ENCODE results near the gene PTPN14. TPM values are rescaled to one million over a fixed set of nuclear protein-coding genes. Genes with fewer than 3 reads are reported as not detected.
"Not testable (repeated sequence)": the region's sequence is repeated elsewhere in the genome, so short reads cannot be mapped to it uniquely, and the experiment has no call there.

The PTPN14 gene
- total RNA-seq, 1 donor from 2014 or later = 88.5 TPM

DNA sequence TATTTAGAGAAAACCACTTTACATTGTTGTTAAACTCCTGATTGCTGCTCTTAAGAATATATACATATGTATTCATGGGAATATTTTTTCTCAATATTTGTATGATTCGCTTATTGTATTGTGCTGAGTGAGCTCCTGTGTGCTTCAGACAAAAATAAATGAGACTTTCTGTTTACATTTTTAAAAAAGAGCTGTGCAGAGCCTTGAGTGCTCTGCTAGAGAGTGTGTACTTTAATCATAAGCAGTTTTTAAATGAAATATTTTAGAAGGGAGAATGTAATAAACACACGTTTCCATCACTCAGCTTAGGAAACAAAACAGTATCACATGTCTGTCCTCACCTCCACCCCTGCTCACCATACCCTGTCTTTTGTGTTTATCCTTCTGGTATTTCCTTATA, 9.7 kb downstream of the PTPN14 start:
- no peak for DNase-seq (ENCODE audit: low spot score)

DNA sequence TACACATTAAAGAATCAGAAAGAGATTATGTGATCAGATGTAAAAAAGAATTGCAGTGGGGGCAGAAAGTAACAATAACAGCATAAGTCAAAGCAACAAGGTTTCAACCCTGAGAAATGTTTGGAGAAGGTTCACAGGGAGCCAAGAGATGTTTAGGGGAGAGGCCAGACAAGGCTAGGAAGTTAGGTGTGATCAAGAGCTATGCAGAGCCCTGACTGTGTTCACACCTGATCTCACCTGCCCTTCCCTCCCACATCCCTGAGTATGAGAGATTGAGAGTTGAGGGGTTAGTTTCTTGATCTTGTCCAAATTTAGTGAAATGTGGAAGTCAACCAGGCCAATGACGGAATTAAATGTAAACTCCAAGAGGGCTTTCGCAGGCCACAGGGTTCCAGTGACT, 10.2 kb downstream of the PTPN14 start:
- no peak for DNase-seq (ENCODE audit: low spot score)

DNA sequence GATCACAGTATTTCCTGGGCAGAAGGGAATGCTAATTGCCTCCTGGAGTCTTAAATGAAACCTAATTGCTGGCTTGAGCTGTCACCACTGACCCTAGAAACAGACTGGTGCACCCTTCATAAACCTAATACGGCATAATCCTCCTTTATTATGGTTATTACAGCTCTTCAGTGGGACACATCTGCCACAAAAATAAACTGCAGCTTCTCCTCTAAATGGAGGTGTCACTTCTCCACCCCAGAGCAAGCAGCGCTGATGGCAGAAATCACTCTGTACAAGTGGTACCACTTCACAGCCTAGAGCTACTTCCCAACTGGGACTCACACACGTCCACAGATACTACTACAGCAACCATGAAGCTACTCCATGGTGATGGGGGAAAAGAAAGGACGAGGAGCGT, 11.1 kb downstream of the PTPN14 start:
- no peak for DNase-seq (ENCODE audit: low spot score)

DNA sequence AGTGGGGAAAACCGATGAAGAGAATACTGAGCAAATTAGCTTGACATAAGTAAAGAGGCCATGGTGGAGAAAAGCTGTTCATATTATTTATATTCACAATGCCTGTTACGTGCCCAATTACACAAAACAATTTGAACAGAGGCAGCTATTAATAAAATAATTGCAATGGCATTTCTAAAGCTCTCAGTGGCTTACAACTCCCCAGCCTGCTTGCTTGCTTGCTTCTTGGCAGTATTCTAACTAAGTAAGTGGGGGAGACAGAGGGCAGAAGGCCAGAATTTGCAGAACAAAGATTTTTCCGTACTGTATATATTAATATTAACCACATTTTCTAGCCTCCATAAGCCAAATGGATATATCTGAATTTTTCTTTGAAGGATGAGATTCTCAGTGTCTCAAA, 12.9 kb downstream of the PTPN14 start:
- DNase-seq (ENCODE audit: low spot score) = no peak

DNA sequence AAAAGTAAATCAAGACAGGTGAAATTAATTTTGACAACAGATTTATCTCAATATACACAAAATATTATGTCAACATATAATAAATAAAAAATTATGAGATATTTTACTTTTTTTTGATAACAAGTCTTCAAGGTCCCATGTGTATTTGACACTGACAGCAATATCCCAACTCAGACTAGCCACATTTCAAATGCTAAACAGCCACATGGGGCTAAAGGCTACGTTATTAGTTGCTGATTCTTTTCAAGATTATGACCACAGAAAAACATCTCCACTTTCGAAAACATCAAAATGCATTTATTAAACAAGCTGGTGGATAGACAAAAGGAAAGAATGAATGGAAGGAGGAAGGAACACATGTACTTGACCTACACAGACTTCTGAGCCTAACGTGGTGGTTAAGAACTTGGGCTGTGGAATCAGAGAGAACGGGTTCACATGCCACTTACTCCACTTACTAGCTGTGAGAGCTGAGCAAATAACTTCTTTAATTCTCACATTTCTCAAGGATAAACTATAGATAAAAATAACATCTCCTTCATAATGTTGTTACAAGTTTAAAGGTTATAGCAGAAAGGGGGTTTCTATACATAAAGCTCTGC, 13.4 kb downstream of the PTPN14 start:
- DNase-seq (ENCODE audit: low spot score) = no peak

DNA sequence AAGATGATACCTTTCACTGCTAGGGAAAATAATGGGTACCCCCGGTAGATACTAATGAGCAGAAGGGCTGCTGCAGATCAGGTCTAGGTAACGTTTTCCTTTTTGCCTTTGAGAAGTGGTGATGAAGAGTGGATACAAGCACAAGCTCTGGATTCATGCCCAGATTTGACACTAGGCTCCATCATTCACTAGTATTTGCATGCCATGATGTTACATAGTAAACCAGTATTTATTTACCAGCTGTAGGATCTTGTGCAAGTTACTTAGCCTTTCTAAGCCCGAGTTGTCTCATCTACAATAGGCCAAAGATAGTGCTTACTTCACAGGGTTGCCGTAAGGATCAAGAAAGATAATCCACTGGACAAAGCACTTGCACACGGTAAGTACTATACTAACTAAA, 14.2 kb downstream of the PTPN14 start:
- no peak for DNase-seq (ENCODE audit: low spot score)

DNA sequence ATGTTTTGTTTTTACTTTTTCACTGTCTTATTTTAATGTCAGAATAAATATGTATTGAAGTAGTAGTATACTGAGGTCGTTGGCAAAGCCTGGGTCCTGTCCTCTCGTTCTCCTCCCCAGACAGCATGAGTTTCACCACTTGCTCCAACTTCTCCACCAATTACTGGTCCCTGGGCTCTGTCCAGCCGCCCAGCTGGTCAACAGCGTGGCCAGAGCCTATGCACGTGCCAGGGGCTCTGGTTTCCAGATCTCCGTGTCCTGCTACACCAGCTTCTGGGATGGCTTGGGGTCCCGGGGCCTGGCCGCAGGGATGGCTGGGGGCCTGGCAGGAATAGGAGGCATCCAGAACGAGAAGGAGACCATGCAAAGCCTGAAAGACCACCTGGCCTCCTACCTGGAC, 19.3 kb downstream of the PTPN14 start:
- no peak for DNase-seq (ENCODE audit: low spot score)

DNA sequence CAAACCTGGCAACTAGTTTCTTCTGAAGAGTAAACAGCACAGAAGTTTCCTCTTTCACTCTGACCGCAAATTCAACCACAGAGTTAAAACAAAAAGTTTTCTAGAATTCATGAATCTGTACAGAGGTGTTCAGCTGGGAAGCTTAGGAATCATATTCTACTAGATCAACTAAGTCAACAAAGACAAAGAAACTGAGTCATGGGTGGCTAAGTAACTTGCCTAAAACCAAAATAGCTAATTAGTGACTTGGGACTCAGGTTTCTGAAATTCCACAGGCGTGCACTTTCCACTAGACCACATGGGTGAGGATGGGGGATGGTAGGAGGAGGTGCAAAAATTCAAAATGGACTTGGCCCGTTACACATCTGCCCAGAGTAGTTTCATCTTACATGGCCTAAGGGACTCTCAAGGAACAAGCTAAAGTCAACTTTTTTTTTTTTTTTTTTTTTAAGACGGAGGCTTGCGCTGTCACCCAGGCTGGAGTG, 25.8 kb downstream of the PTPN14 start:
- no peak for DNase-seq (ENCODE audit: low spot score)

DNA sequence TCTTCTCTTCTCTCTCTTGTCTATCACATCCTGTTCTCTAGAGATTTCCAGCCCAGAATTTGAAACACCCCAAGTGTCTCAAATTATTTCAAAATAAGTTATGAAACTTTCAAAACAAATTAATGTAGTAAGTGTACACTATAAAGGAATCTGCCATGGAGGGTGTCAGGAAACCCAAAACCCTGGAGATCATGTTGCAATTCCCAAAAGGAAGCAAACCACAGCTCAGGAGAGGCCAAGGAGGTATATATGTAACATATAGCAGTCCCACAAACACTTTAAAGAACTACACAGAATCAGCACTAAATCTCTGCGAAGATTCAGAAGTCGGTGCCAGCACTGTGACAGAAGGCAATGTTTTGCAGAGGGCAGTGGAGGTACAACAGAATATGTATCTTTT, 26.6 kb downstream of the PTPN14 start:
- no peak for DNase-seq (ENCODE audit: low spot score)

DNA sequence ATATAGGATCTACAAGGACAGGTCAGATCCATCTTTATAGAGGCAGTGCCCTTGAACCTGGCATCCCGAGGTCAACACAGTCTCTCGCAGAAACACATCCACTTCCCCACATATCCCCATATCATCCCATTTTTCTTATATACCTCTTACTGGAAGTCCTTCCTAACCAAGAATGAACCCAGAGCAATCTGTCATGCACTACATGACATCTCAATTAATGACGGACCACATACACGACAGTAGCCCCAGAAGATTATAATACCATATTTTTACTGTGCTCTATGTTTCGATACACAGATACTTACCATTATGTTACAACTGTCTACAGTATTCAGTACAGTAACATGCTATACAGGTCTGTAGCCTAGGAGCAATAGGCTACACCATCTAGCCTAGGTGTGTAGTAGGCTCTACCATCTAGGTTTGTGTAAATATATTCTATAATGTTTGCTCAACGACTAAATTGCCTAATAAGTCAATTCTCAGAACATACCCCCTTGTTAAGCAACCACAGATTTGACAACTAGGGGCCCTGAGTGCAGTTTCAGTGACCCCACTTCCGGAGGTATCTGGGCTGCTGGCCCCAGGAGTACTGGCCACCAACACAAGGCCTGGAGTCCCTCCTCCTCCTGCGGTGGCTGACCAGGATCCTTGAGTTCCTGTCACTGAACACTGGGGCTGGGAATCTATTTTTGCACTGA, 28.1 kb downstream of the PTPN14 start:
- no peak for DNase-seq (ENCODE audit: low spot score)

DNA sequence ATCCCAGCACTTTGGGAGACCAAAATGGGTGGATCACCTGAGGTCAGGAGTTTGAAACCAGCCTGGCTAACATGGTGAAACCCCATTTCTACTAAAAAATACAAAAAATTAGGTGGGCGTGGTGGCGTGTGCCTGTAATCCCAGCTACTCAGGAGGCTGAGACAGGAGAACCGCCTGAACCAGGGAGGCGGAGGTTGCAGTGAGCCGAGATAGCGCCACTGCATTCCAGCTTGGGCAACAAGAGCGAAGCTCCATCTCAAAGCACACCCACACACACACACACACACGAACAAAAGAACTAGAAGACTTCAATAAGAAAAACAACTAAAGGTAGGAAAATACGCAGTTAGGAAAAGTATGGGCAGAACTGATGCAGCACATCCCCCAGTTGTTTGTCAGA, 29.9 kb downstream of the PTPN14 start:
- DNase-seq (ENCODE audit: low spot score) = not testable (repeated sequence)

DNA sequence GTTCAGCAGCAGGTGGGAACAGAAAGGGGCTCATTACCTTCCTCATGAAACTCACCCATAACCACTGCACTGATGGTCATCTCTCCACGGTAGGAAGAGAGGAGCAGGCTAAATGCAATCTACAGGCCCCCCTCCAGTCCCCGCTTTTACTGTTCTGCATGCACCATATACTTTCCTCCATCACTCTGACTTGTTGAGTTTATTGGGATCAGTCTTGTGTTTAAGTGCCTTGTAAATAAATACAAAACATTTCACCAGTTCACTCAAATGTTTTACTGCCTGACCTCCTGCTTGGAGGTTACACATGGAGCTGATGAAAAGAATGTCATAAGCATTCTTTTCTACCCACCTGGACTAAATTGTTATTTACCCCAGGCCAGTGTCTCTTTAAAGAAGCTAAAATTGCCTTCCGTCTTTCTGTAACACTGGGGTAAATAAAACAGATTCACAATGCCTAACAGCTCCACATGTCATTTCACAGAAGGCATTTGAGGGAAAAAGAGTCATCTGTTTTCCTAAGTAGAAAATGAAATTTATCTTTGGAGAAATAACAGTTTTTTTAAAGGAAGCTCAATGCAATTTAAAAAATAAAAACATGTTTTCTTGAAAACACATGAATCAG, 30.7 kb downstream of the PTPN14 start:
- DNase-seq (ENCODE audit: low spot score) = no peak

DNA sequence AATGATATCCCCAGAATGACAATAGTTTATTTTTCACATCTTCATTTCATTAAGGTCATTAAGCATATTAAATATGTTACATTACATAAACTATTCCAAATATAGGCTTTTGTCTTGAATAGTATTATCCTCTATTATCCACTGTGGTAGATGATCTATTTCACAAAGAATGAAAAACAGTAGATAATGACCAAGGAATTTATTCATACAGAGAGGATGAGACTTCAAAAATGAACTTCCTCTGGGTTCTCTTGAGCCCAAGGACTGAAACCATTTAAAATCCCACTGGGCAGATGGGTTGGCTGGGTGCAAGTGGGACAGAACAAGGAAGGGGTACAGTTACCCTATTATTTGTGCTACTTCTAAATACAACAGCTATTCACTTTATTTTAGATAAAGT, 33.0 kb downstream of the PTPN14 start:
- no peak for DNase-seq (ENCODE audit: low spot score)

DNA sequence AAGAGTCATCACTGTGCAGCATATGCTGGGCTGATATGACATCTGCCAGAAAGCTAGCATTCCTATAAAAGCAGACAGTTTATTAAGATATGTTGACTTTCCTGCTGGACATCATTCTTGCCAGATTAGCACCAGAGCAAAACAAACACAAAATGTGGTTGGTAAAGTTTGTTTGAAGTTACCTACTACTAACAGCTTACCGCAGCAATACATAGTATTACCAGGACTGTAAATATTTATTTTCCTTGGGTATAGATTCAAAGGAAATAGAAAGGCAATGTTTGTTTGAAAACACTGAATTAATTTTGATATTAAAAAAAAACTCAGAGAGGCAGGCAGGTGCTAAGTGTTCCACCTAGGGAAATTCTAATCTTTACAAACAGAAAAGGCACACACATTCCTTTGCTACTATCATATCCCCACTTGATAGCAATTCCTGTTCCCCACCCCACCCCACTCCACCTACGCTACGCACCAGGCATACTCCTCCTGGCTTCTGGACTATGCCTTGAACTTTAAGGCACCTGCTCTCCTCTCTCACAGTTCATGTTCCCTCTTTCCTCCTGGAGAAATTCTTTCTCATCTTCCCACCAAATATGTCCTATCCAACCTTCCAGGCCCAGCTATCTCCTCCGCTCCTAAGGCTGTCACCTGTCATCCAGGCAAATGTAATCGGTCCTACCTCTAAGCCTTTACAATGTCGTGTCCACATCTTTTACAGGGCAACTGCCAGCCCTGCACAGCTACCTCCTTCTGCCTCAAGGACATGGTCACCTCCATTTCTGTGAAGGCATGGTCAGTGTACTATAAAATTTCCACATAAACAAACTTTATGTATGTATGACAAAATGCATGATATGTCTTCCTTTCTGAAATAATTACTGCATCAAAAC, 34.7 kb downstream of the PTPN14 start:
- DNase-seq (ENCODE audit: low spot score) = no peak

DNA sequence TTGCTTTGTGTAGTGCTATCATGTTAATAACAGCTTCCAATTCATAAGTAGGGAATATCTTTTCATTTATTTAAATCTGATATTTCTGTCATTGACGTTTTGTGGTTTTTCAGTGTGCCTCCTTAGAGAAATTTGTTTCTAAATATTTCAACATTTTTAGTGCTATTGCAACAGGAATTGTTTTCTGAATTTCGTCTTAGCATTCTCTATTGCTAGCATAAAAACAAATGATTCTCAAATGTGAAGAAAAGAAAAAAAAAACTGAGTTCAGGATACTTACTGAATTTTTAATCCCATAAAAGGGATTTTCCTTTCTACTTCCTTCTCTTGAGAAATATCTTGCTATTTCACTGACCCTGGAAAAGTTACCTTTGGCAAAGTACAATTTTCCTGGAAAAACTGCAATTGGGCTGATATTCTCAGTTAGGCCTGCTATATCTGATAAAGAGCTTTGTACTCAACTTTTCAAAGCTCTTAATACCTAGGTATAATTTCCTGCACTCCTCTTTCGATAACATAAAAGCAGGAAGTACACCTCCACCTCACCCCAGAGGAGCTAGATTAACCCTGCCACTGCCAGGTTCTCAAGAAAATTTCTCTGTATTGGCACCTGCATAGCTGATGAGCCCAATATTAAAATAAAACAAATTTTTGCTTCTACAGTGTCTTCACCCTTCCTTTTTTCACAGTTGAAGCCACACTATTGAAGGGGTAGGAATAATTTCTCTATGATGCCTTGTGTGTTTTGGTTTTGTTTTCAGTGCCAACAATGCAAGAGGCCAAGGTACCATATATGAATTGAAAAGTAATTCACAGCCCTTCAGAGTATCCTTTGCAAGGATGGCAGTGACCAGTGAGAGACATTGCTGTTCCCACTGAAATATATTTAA, 35.6 kb downstream of the PTPN14 start:
- no peak for DNase-seq (ENCODE audit: low spot score)

DNA sequence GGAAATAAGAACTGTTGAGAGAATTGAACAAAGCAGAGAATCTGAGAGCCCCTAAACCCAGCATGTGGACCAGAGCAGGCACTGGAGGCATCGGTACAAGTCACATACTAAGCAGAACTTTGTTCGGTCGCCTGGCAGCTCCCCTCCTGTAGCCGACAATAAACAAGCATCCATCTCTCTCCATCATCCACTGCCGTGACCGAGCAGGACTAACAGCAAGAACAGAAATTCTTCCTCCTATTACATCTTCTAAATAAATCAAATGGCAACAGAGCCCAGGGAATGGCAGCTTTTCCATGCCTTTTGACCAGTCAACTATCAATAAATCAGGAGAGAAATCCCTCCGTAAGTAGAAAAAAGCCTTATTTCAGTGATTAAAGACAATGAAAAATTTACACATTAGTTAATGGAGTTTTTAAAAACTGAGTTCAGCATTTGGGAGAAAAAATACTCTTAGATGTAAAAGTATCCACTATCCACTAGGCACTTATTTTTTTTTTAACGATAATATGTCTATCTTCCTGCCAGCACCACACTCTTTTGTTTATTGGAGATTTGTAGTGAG, 36.5 kb downstream of the PTPN14 start:
- DNase-seq (ENCODE audit: low spot score) = no peak

DNA sequence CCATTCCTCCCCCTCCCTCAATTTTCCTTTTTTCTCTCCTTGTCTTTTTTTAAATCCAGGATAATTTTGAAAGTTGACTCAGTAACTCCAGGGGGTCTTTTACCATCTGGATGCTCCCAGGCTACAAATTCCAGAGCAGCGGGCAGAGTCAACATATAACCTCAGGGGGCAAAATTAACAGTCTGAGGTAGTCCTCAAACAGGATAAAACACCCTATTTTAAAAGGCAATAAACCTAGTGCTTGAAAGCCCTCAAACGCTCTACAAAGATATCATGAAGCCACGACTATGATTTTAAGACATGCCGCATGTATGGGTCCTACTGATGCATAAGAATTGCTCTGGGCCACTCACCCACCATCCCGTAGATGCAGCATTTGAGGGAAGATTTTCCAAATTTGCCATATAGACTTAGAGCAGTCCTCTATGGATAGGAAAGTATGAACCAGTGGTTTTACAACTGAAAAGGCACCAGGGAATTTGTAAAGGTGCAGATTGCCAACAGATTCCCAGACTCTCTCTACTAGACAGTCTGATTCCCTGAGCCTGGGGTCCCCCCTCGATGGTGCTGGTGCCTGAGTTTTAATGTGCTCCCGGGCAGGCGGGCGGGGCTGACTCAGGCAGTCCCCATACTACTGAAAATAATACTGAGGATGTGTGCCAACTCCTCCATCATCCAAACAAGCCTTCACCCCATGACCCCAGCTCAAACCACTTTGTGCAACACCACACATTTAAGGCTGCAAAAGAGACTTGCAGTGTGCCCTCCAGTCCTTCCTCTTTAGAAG, 37.2 kb downstream of the PTPN14 start:
- no peak for DNase-seq (ENCODE audit: low spot score)

DNA sequence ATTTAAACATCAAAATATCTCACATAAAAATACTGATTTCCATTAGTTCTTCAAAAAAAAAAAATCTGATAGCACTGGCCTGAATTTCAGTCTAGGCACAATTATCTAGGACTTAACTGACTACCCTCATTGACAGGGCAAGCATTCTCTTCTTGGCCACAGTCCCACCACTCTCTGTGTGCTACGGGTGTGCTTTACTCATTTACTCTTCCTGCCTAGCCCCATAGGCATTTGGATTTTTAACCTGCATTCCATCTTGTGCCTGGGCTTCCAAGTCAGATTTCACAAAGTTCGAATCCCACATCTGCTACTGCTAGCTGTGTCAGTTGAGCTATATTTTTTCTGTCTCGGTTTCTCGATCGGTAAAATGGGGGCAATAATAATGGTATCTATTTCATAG, 38.0 kb downstream of the PTPN14 start:
- no peak for DNase-seq (ENCODE audit: low spot score)

DNA sequence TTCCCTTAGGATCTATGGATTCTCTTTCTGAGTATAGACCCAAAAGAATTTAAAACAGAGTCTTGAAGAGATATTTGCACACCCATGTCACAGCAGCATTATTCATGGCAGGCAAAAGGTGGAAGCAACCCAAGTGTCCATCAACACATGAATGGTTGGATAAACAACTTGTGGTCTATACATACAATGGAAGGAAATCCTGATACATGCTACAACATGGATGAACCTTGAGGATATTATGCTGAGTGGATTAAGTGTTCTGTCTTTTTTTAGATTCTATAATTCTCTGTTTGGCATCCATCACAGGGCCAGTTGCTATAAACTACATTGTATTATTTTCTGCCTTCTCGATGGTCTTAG, 39.8 kb downstream of the PTPN14 start:
- DNase-seq (ENCODE audit: low spot score) = no peak

Data from ureter (tissue), 1 donor.